SK-N-SH treated with all-trans-retinoic acid at 6 μM for 48 hours (cell line): ENCODE results near the gene C9orf78.

Experiments
- ARNTL ChIP-seq: fragments of 450-650 bp; formaldehyde crosslinking; IDR thresholded peaks from 2 replicates; pipeline ENCODE4 v1.5.0; 2020; ENCODE audit warnings: low read depth, mild to moderate bottlenecking, moderate library complexity, borderline replicate concordance
- OSR1 ChIP-seq: fragments of 250-450 bp; sonication (Bioruptor Pico); IDR thresholded peaks from 2 replicates; pipeline ENCODE4 v1.8.0; 2022; ENCODE audit warnings: moderate library complexity, mild to moderate bottlenecking, inconsistent platforms
- TCF4 ChIP-seq: fragments of 250-450 bp; sonication (Bioruptor Pico); IDR thresholded peaks from 2 replicates; pipeline ENCODE4 v1.8.0; 2021; ENCODE audit warnings: mild to moderate bottlenecking, moderate library complexity, borderline replicate concordance
- ZNF70 ChIP-seq: fragments of 450-650 bp; formaldehyde crosslinking; IDR thresholded peaks from 2 replicates; pipeline ENCODE4 v1.5.0; 2020; ENCODE audit warnings: mild to moderate bottlenecking, moderate library complexity

GRCh38 chr9:129849901-129850300 is 14.8 kb upstream of the C9orf78 start:
- TF ChIP-seq ZNF70 = no peak
- no peak for TF ChIP-seq OSR1 (CRISPR knock-in tag)
- no peak for TF ChIP-seq TCF4 (CRISPR knock-in tag)
- TF ChIP-seq ARNTL (CRISPR knock-in tag) = no peak
